HepG2 (cell line): ENCODE data around the gene HYAL2. TPM values are rescaled to one million over a fixed set of nuclear protein-coding genes. Genes with fewer than 3 reads are reported as not detected.
A peak's percentile ranks its signal among the peaks of the same experiment; 100 is the strongest.

Source experiments
- ARHGAP35 ChIP-seq: sonication (generic); formaldehyde crosslinking; IDR thresholded peaks from 2 replicates; pipeline ENCODE4 v1.9.0; 2022; ENCODE audit warnings: mild to moderate bottlenecking, inconsistent platforms, moderate library complexity, missing genetic modification reagents, borderline replicate concordance
- HOXA3 ChIP-seq: sonication (generic); formaldehyde crosslinking; IDR thresholded peaks from 2 replicates; pipeline ENCODE4 v1.5.0; 2020; ENCODE audit warnings: missing genetic modification reagents
- JDP2 ChIP-seq: sonication (generic); formaldehyde crosslinking; IDR thresholded peaks from 2 replicates; pipeline ENCODE4 v1.8.1; 2022; ENCODE audit warnings: missing genetic modification reagents, borderline replicate concordance
- MLX ChIP-seq: IDR thresholded peaks from 2 replicates; pipeline ENCODE4 v1.6.1; 2016
- SAFB2 ChIP-seq: sonication (generic); formaldehyde crosslinking; IDR thresholded peaks from 2 replicates; pipeline ENCODE4 v1.5.1; 2020; ENCODE audit warnings: missing genetic modification reagents, low read depth, mild to moderate bottlenecking, borderline replicate concordance
- TRIM24 ChIP-seq: sonication (generic); formaldehyde crosslinking; IDR thresholded peaks from 2 replicates; pipeline ENCODE4 v1.8.0; 2022; ENCODE audit warnings: mild to moderate bottlenecking, missing genetic modification reagents
- ZBTB39 ChIP-seq: sonication (generic); formaldehyde crosslinking; IDR thresholded peaks from 2 replicates; pipeline ENCODE4 v1.5.0; 2020; ENCODE audit warnings: missing genetic modification reagents
- ZNF12 ChIP-seq: sonication (generic); formaldehyde crosslinking; IDR thresholded peaks from 2 replicates; pipeline ENCODE4 v1.5.0; 2020; ENCODE audit warnings: missing genetic modification reagents
- ZNF230 ChIP-seq: sonication (generic); formaldehyde crosslinking; IDR thresholded peaks from 2 replicates; pipeline ENCODE4 v1.4.0; 2020; ENCODE audit warnings: mild to moderate bottlenecking, missing genetic modification reagents
- ZNF574 ChIP-seq: sonication (generic); formaldehyde crosslinking; IDR thresholded peaks from 2 replicates; pipeline ENCODE4 v1.4.0; 2020; ENCODE audit warnings: missing genetic modification reagents
- ZNF589 ChIP-seq: sonication (generic); formaldehyde crosslinking; conservative IDR thresholded peaks from 2 replicates; pipeline ENCODE4 v1.8.0; 2022; ENCODE audit warnings: mild to moderate bottlenecking, moderate library complexity, missing genetic modification reagents
- ZNF709 ChIP-seq: sonication (generic); formaldehyde crosslinking; IDR thresholded peaks from 2 replicates; pipeline ENCODE4 v1.5.0; 2020; ENCODE audit warnings: mild to moderate bottlenecking, missing genetic modification reagents
- polyA plus RNA-seq, 8 experiments: library from polyadenylated mRNA; depleted of rRNA in 3 of 8; stranded (reverse) in 7 of 8; unstranded in 1 of 8; fragments of >200 nt; fragmentation: Illumina TruSeq in 4 of 8; extraction: Trizol in 4 of 8; gene quantifications; 2 replicates each; pipeline versions ENCODE4 v1.2.1 to v1.2.3, GENCODE V29; 2011 to 2016; ENCODE audit warnings: low read depth in 4 of 8, missing spikeins in 1 of 8, mixed read lengths in 1 of 8; ENCODE audit not compliant: insufficient read depth in 1 of 8
- total RNA-seq, 5 experiments: library from RNA; depleted of rRNA; stranded (reverse); fragments of >200 nt; fragmentation: Illumina TruSeq; extraction: Trizol; gene quantifications; 2 replicates each; pipeline ENCODE4 v1.2.3, GENCODE V29; 2016; ENCODE audit warnings: low read depth in 1 of 5
- TF ChIP-seq, protein P1 (sequence below): sonication (generic); formaldehyde crosslinking; IDR thresholded peaks from 2 replicates; pipeline ENCODE4 v1.5.0; 2020; ENCODE audit warnings: missing genetic modification reagents, mild to moderate bottlenecking, borderline replicate concordance
- TF ChIP-seq, protein P2 (sequence below): sonication (generic); formaldehyde crosslinking; IDR thresholded peaks from 2 replicates; pipeline ENCODE4 v1.8.0; 2022; ENCODE audit warnings: mild to moderate bottlenecking, missing genetic modification reagents, moderate library complexity
- TF ChIP-seq, protein P3 (sequence below): IDR thresholded peaks from 2 replicates; pipeline ENCODE4 v1.6.1; 2012; ENCODE audit warnings: inconsistent platforms

HYAL2 gene
- total and polyA plus RNA-seq, 2 of the 13 experiments (the other 11 are each of a cell fraction or from before 2014, with no cell fraction given), result 76.2 to 102 TPM

GRCh38 chr3:50358911-50359759, 36.6 kb upstream of the HYAL2 start, which contains the start of gene TMEM115 (continued):
- peak; percentile 96 for TF ChIP-seq ZNF574 (CRISPR knock-in tag)
- peak; percentile 72 for TF ChIP-seq HOXA3 (CRISPR knock-in tag)
- TF ChIP-seq, protein P1, sequence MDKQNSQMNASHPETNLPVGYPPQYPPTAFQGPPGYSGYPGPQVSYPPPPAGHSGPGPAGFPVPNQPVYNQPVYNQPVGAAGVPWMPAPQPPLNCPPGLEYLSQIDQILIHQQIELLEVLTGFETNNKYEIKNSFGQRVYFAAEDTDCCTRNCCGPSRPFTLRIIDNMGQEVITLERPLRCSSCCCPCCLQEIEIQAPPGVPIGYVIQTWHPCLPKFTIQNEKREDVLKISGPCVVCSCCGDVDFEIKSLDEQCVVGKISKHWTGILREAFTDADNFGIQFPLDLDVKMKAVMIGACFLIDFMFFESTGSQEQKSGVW, result no peak
- no peak for TF ChIP-seq JDP2 (CRISPR knock-in tag)
- TF ChIP-seq ARHGAP35 (CRISPR knock-in tag), result peak; percentile 49
- TF ChIP-seq, protein P2, sequence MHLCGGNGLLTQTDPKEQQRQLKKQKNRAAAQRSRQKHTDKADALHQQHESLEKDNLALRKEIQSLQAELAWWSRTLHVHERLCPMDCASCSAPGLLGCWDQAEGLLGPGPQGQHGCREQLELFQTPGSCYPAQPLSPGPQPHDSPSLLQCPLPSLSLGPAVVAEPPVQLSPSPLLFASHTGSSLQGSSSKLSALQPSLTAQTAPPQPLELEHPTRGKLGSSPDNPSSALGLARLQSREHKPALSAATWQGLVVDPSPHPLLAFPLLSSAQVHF (CRISPR knock-in tag), result 0 out of 2 replicates have a peak, but pooled peaks have one; percentile 42
- no peak for TF ChIP-seq TRIM24 (CRISPR knock-in tag)
- TF ChIP-seq ZNF589, result no peak
- peak; percentile 22; the same call in 1 of the 2 replicates for TF ChIP-seq ZNF12 (CRISPR knock-in tag)
- TF ChIP-seq, protein P3, sequence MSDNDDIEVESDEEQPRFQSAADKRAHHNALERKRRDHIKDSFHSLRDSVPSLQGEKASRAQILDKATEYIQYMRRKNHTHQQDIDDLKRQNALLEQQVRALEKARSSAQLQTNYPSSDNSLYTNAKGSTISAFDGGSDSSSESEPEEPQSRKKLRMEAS, result peak; percentile 78
- 0 out of 2 replicates have a peak, but pooled peaks have one; percentile 7 for TF ChIP-seq ZNF709 (CRISPR knock-in tag)
- TF ChIP-seq SAFB2 (CRISPR knock-in tag), result peak; percentile 85; the same call in 1 of the 2 replicates
- TF ChIP-seq ZNF230 (CRISPR knock-in tag), result peak; percentile 81; the same call in 1 of the 2 replicates
- peak; percentile 60 for TF ChIP-seq MLX (CRISPR knock-in tag)
- no peak; the same call in 1 of the 2 replicates for TF ChIP-seq ZBTB39 (CRISPR knock-in tag)
